ENCODE data around the gene SYS1.

SYS1 gene

GRCh38 chr20:45415822-45416637 lies 53.1 kb downstream of the SYS1 start, which contains the start of gene PIGT:
Gene PIGT, plus strand, starts transcription at chr20:45416141. Its CDS starts 16 bp downstream, at chr20:45416157.
- DNase-seq (ENCODE audit: low read depth, low spot score): peak; percentile 89

DNA sequence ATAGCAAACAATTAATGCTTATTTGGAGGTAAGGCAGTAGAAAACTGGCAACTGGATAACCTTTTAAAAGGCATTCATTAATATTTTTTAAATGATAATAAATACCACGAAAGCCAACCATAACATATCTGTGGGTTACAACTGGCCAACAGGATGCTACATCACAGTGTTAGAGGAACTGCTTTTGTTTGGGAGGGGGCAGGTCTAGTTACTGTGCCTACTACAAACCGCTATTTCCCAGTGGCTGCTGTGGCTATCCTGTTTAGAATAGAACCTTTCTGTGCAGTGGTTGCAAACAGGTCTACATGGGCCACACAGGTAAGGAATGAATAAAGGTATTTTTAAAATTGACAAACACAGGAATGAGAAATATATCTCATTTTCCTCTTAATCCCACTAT lies 54.0 kb downstream of the SYS1 start:
- no peak for DNase-seq (ENCODE audit: low read depth, low spot score)
